Parathyroid adenoma (tissue), 2 donors: ENCODE results near the gene HCN2.

Experiments
- H2AFZ ChIP-seq: fragments of 300-600 bp; sonication (generic); one replicate; pipeline ENCODE4 v1.7.0; 2017; ENCODE audit warnings: antibody characterized with exemption, mild to moderate bottlenecking
- H3K27ac ChIP-seq: fragments of 300-600 bp; sonication (generic); one replicate; pipeline ENCODE4 v1.7.0; 2017
- H3K27me3 ChIP-seq: fragments of 300-600 bp; sonication (generic); one replicate; pipeline ENCODE4 v1.7.0; 2017; ENCODE audit warnings: low read length; ENCODE audit not compliant: control insufficient read depth, insufficient read depth
- H3K36me3 ChIP-seq: fragments of 300-600 bp; sonication (generic); one replicate; pipeline ENCODE4 v1.7.0; 2017; ENCODE audit warnings: low read length; ENCODE audit not compliant: control insufficient read depth, insufficient read depth
- H3K4me1 ChIP-seq: fragments of 300-600 bp; sonication (generic); one replicate; pipeline ENCODE4 v1.7.0; 2017; ENCODE audit warnings: control low read depth
- H3K4me2 ChIP-seq: fragments of 300-600 bp; sonication (generic); one replicate; pipeline ENCODE4 v1.7.0; 2017; ENCODE audit warnings: low read length
- H3K4me3 ChIP-seq: fragments of 300-600 bp; sonication (generic); one replicate; pipeline ENCODE4 v1.7.0; 2017; ENCODE audit warnings: low read depth, low read length
- H3K79me2 ChIP-seq: fragments of 300-600 bp; sonication (generic); one replicate; pipeline ENCODE4 v1.7.0; 2017; ENCODE audit warnings: control low read depth
- H3K9ac ChIP-seq: fragments of 300-600 bp; sonication (generic); one replicate; pipeline ENCODE4 v1.7.0; 2017; ENCODE audit warnings: mild to moderate bottlenecking
- H3K9me3 ChIP-seq: fragments of 300-600 bp; sonication (generic); one replicate; pipeline ENCODE4 v1.7.0; 2017; ENCODE audit warnings: low read length; ENCODE audit not compliant: control insufficient read depth
- CTCF ChIP-seq: fragments of 300-600 bp; sonication (generic); IDR thresholded peaks from one replicate; pipeline ENCODE4 v1.7.0; 2017; ENCODE audit warnings: antibody characterized with exemption, mild to moderate bottlenecking
- donor health status: primary hyperparathyroidism.

HCN2 gene

GRCh38 chr19:579111-579841 lies 10.4 kb upstream of the HCN2 start:
- Histone ChIP-seq H3K27ac (no peak overlapping the region), H3K79me2 (peaks cover 32% of the 10 kb centered on the region), H3K27me3 (no peaks in the 10 kb centered on the region), H3K9ac (no peak overlapping the region), H2AFZ (no peak overlapping the region), H3K4me1 (no peaks in the 10 kb centered on the region), H3K36me3 (no peaks in the 10 kb centered on the region), H3K4me2 (no peak overlapping the region), H3K4me3 (no peak overlapping the region), H3K9me3 (no peaks in the 10 kb centered on the region)
- no peak for TF ChIP-seq CTCF

- no peaks in the 10 kb centered on the region for H3K36me3 ChIP-seq
- H3K9me3 ChIP-seq = no peaks in the 10 kb centered on the region
- no peak overlapping the region for H3K9ac ChIP-seq
- H2AFZ ChIP-seq = no peak overlapping the region
- TF ChIP-seq CTCF = no peak
- no peaks in the 10 kb centered on the region for H3K27me3 ChIP-seq
- H3K4me3 ChIP-seq = no peak overlapping the region
- H3K4me2 ChIP-seq = no peak overlapping the region
- H3K27ac ChIP-seq = no peak overlapping the region
- H3K4me1 ChIP-seq = no peaks in the 10 kb centered on the region
- H3K79me2 ChIP-seq = peaks cover 26% of the 10 kb centered on the region
These were observed 9.9 kb upstream of the HCN2 start for GRCh38 chr19:579842-580155.

- Histone ChIP-seq H3K79me2 (peaks cover 21% of the 10 kb centered on the region), H3K4me3 (no peak overlapping the region), H2AFZ (no peak overlapping the region), H3K27ac (no peak overlapping the region), H3K36me3 (no peaks in the 10 kb centered on the region), H3K9ac (no peak overlapping the region), H3K9me3 (no peaks in the 10 kb centered on the region), H3K4me1 (no peaks in the 10 kb centered on the region), H3K4me2 (no peak overlapping the region), H3K27me3 (no peaks in the 10 kb centered on the region)
- TF ChIP-seq CTCF = no peak
These were observed 9.3 kb upstream of the HCN2 start for GRCh38 chr19:580274-580835.

- Histone ChIP-seq H2AFZ (no peak overlapping the region), H3K27ac (no peak overlapping the region), H3K27me3 (no peaks in the 10 kb centered on the region), H3K9me3 (no peaks in the 10 kb centered on the region), H3K79me2 (peaks cover 11% of the 10 kb centered on the region), H3K4me2 (no peak overlapping the region), H3K9ac (no peak overlapping the region), H3K4me1 (no peaks in the 10 kb centered on the region), H3K36me3 (no peaks in the 10 kb centered on the region), H3K4me3 (no peak overlapping the region)
- no peak for TF ChIP-seq CTCF
These were observed 8.1 kb upstream of the HCN2 start for GRCh38 chr19:581399-582111.
